Skin epidermis (tissue), 12 donors: ENCODE data around the gene MED9.

ENCODE experiments used
- H3K27ac ChIP-seq, 21 experiments: fragments of 200-600 bp; sonication (generic) in 11 of 21; one replicate each; pipeline ENCODE4 v1.5.0; 2020; ENCODE audit warnings: mild to moderate bottlenecking in 3 of 21, inconsistent platforms in 2 of 21, moderate library complexity in 2 of 21
- H3K4me3 ChIP-seq, 7 experiments: fragments of 200-600 bp; sonication (generic) in 2 of 7; one replicate each; pipeline ENCODE4 v1.5.0; 2020; ENCODE audit warnings: inconsistent platforms in 2 of 7, mild to moderate bottlenecking in 2 of 7, moderate library complexity in 1 of 7

The MED9 gene

GRCh38 chr17:17498606-17499301 is 22.0 kb downstream of the MED9 start:
- Histone ChIP-seq H3K4me3 (no peak overlapping the region), H3K27ac (no peak overlapping the region)

- H3K27ac ChIP-seq: no peak overlapping the region
- no peak overlapping the region for H3K4me3 ChIP-seq
Measured at GRCh38 chr17:17499402-17500145, 22.8 kb downstream of the MED9 start.

DNA sequence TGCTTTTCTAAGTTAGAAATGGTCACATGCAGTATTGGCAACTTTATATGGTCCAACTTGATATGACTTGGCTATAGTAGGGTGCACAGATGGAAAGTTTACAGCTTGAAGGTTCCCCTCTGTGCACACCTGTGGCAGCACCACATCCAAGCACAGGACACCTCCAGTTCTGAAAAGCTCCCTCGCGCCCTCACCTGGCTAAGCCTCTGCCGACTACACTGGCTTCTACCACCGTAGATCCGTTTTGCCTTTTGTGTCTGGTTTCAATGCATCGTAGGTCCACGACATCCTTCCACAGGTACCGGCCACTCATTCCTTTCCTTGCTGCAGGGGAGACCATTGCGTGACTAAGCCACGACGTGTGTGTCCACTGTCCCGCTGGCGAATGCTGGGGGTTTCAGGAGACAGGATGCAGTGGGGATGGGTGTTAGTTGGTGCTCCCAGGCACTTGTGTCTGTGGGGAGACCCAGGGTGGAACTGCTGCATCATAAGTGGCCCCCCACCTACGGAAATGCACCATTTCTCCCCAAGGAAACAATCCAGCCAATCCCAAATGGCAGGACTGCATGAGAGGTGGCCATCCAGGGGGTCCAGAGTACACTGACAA is 24.3 kb downstream of the MED9 start:
- Histone ChIP-seq H3K4me3 (no peak overlapping the region), H3K27ac (no peak overlapping the region)

GRCh38 chr17:17502741-17503565 is 26.2 kb downstream of the MED9 start:
- Histone ChIP-seq H3K4me3 (no peak overlapping the region), H3K27ac (no peak overlapping the region)

DNA sequence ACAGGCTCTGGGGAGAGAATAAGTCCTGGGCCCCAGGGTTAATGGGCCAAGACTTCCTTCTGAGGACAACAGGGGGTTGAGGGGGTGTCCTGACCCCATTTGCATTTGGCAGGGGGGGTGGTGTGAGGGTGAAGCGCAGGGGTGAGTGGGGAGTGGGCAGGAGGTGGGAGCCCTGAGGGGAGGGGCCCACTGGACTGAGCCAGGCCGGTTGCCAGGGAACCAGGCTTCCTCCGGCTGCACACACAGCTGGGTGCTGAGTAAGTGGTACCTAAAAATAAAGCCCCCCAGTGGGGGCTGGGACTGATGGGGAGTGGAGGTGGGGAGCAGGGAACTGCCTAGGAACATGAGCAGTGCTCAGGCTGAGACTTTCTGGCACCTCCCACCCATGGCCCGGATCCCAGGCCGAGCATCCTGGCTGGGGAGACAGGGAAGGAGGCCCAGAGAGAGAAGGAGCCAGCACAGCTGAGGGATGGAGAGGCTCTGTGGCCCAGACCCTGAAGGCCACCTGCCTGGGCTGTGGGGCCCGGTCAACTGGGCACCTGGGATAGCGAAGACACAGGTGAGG is 26.8 kb downstream of the MED9 start:
- no peak overlapping the region for H3K4me3 ChIP-seq
- no peak overlapping the region for H3K27ac ChIP-seq

DNA sequence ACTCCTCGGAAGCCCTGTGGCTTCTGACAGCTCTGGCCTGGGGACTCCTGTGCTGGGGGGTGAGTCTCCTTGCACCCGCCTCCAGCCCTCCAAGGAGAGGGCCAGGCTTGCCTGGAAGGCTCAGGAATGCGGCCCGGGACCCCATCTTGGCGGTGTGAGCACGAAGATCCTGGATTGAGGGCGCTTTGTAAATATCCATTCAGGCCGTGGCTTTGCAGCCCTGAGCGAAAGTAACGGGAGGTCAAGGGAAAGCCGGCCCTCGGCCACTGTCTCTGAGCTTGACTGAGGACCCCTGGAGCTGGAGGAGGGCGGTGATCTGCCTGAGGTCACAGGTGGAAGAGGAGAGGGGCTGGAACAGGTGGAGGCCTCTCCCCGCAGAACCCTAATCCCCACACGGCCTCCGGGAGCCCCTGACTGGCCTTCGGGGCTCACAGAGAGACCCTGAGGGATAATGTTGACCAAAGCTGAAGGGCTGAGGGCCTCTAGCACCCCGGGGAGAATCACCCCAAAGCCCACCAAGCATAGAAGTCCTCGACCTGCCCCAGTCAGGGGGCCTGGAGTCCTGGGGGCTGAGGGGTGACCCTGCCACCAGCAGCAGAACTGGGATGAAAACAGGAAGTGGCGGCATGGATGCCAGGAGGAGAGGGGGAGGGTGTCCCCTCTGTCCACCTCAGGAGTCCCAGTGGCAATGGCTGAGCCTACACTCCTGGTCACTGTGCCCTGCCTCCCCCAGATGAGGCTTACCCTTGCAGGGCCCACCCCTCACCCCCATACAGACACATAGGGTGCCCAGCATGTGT is 27.7 kb downstream of the MED9 start:
- H3K4me3 ChIP-seq: no peak overlapping the region
- H3K27ac ChIP-seq: no peak overlapping the region

GRCh38 chr17:17505151-17505550 is 28.4 kb downstream of the MED9 start:
- no peak overlapping the region for H3K27ac ChIP-seq
- no peak overlapping the region for H3K4me3 ChIP-seq

- H3K27ac ChIP-seq: no peak overlapping the region
Measured at GRCh38 chr17:17505610-17506171, 28.9 kb downstream of the MED9 start.

GRCh38 chr17:17506181-17506741 is 29.5 kb downstream of the MED9 start:
- Histone ChIP-seq H3K4me3 (no peak overlapping the region), H3K27ac (peak overlapping the region in 1 of 21 experiments; percentile 24)

More at GRCh38 chr17:17505610-17506171, 28.9 kb downstream of the MED9 start:
- H3K4me3 ChIP-seq: no peak overlapping the region

GRCh38 chr17:17506893-17507464 is 30.2 kb downstream of the MED9 start:
- no peak overlapping the region for H3K4me3 ChIP-seq
- H3K27ac ChIP-seq: peak overlapping the region in 1 of 21 experiments; percentile 24

DNA sequence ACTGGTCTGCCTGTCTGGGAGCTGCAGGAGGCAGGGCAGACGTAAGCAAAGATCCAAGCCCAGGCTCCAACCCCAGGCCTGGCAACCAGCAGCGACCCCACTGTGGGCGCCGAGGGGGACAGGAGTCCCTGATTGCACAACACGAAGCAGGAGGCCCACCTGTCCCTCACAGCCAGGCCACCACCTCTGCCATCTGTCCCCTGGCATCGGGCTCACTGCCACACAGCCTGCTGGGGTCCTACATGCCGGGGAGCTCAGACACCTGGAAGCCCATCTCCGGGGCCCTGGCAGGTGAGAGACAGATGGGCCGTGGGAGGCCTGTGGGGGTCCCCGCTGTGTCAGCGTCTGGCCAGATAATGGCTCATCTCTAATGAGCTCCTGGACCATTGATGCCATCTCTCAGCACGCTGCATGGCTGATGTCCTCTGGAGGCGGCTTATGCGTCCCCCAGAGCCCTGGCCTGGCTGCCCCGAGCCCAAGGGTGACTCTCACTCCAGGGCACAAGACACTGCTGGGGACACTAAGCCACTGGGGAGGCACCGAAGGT is 30.7 kb downstream of the MED9 start:
- Histone ChIP-seq H3K27ac (no peak overlapping the region), H3K4me3 (no peak overlapping the region)

DNA sequence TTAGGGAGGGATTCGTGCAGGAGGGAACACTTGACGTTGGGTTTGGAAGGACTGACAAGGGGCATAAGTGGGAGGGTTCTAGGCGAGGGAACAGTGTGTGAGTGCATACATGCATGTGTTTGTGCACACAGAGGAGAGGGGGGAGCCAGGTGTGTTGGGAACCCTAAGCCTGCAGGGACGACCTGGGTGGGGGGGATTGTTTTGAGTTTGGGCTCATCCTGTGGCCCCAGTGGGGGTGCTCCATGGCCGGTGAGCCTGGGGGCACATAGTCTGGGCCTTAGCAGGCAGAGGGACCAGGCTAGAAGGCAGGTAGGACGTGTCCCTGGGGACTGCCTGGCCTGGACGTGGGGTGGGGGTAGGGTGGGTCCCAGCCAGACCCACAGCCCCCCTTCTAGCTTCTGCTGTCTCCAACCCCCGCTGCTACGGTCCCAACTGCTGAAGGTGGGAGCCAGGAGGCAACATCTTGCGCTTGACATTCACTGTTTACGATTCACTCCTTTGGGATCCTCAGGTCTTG is 31.3 kb downstream of the MED9 start:
- H3K4me3 ChIP-seq: no peak overlapping the region
- H3K27ac ChIP-seq: no peak overlapping the region

DNA sequence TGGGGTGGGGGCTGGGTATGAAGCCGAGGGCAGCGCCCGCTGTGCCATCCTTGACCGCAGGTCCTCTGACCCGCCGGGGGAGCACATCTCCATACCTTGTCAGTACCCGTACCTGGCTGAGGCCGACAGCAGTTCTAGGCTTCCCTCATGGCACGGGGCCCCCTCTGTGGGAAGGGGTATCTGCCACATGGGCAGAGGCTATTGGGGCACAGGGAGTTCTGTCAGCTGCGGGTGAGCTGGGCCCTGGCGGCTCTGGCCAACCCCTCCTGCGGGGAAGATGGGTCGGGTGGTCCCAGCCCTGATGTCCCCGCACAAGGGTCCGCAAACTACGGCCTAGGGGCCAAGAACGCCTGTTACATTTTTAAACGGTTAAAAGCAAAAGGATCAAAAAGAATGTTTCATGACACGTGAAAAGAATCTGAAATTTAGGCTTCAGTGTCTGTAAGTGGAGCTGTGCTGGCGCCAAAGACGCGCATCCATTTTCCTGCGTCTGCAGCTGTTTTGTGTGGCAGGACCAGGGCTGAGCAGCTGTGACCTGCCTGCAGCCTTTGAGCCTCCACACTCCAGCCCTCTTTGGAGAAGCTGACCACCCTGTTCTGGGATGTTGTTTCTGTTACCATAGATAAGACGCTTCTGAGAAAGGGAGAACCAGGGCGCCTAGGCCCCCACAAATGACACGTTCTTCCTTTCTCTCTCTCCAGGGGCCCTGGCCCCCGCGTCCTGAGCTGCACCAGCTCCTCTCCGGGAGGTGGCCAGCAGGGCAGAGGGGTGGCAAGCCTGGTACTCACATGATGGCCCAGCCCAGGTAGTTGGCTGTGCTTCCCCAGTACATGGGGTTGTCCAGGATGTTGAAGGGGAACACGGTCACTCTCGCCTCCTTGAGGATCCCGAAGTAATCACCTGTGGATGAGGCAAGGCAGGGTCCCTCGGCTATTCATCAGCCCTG is 32.1 kb downstream of the MED9 start:
- Histone ChIP-seq H3K27ac (peak overlapping the region in 1 of 21 experiments; percentile 50), H3K4me3 (no peak overlapping the region)

GRCh38 chr17:17509601-17510425 is 33.0 kb downstream of the MED9 start:
- H3K27ac ChIP-seq: peak overlapping the region in 1 of 21 experiments; percentile 50

DNA sequence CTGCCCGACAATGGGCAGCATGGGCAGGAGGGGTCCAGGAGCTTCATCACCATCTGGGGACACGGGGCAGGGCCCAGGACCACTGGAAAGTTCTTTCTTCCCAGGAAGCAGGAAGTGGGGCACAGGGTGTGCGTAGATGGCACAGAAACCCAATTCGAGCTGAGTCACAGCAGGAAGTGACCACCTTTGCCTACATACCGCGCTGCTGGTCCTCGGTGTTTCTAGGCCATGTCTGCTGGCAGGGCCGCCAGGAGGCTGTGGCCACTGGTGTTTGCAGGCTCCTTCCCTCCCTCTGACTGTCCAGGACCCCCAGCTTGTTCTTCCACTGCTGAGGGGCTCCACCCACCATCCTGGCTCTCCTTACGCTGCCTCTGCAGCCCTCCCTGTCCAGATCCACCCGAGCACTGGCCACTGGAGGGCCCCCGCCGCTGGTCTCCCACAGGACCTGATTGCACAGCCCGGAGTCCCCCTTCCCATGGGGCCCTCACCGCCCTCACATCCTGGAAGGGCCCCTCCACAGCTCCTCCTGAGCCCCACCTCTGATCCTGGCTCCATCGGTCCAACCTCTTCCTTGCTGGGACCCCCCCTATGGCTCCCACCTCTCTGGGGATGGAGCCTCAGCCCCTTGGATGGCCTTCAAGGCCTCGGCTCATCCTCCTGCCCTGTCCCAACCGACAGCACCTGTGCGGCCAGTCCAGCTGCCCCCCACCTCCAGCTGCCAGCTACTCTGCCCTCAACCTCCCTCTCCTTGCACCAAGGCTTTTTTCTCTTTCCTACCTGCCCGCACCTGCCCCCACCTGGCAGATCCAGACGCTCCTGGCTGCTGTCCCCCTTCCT is 33.9 kb downstream of the MED9 start:
- H3K4me3 ChIP-seq: no peak overlapping the region
- peak overlapping the region in 1 of 21 experiments; percentile 50 for H3K27ac ChIP-seq

More at GRCh38 chr17:17509601-17510425, 33.0 kb downstream of the MED9 start:
- H3K4me3 ChIP-seq: no peak overlapping the region
